Kidney (tissue), 14 donors: ENCODE results near the gene DLGAP4. TPM values are rescaled to one million over a fixed set of nuclear protein-coding genes. Genes with fewer than 3 reads are reported as not detected.

Experiments used
- DNase-seq, 5 donors: peaks; one replicate each; pipeline ENCODE4 v3.0.0-alpha.2; 2013 to 2020
- FAIRE-seq: peaks from 2 replicates; lab custom pipeline; 2012; peaks lifted over from hg19 to GRCh38; lab: Jason Lieb, UNC
- H3K27ac ChIP-seq, 2 donors: one replicate each; pipeline ENCODE4 v1.7.0; 2013; ENCODE audit warnings: low read depth in 2 of 2, low read length in 2 of 2, inconsistent platforms in 1 of 2
- H3K27me3 ChIP-seq: one replicate; pipeline ENCODE4 v1.7.1; 2013; ENCODE audit warnings: low read length, inconsistent platforms; ENCODE audit not compliant: control insufficient read depth, insufficient read depth
- H3K36me3 ChIP-seq, 3 donors: one replicate each; pipeline versions ENCODE4 v1.7.0 to v1.7.1; 2013; ENCODE audit warnings: low read length in 3 of 3, control low read depth in 1 of 3, inconsistent platforms in 1 of 3; ENCODE audit not compliant: insufficient read depth in 3 of 3, control insufficient read depth in 2 of 3
- H3K4me1 ChIP-seq, 3 donors: one replicate each; pipeline versions ENCODE4 v1.7.0 to v1.7.1; 2013; ENCODE audit warnings: low read length in 3 of 3, inconsistent platforms in 1 of 3, low read depth in 1 of 3; ENCODE audit not compliant: control insufficient read depth in 2 of 3, insufficient read depth in 2 of 3
- H3K4me3 ChIP-seq, 3 donors: one replicate each; pipeline versions ENCODE4 v1.7.0 to v1.8.1; 2013; ENCODE audit warnings: low read length in 3 of 3, control low read depth in 1 of 3, inconsistent platforms in 1 of 3
- H3K9ac ChIP-seq, 3 donors: one replicate each; pipeline versions ENCODE4 v1.7.0 to v1.7.1; 2013; ENCODE audit warnings: low read length in 3 of 3, control low read depth in 1 of 3, inconsistent platforms in 1 of 3
- H3K9me3 ChIP-seq, 3 donors: one replicate each; pipeline versions ENCODE4 v1.7.0 to v1.7.1; 2013; ENCODE audit warnings: low read length in 3 of 3, control low read depth in 1 of 3, inconsistent platforms in 1 of 3; ENCODE audit not compliant: control insufficient read depth in 2 of 3, insufficient read depth in 1 of 3
- CTCF ChIP-seq: IDR thresholded peaks from 3 replicates; pipeline ENCODE4 v1.5.1; 2012; ENCODE audit warnings: mild to moderate bottlenecking, moderate library complexity, borderline replicate concordance; ENCODE audit not compliant: insufficient read depth; ENCODE audit errors: extremely low read depth
- intact Hi-C: fragments of 100-400 bp; cut with DNase I; formaldehyde crosslinking; loops from one replicate; pipeline ENCODE4 v1.11.1; 2022
- polyA plus RNA-seq: library from polyadenylated mRNA; stranded (reverse); fragments of 350-450 nt; fragmentation: Illumina TruSeq; extraction: RNeasy Lipid Tissue Mini Kit (QIAGEN cat#74804); gene quantifications from one replicate; pipeline ENCODE4 v1.2.3, GENCODE V29; 2014; ENCODE audit warnings: low read depth, low replicate concordance; ENCODE audit not compliant: insufficient read depth
- total RNA-seq: library from RNA; stranded (reverse); fragmentation: NEBNext Ultra II Directional; extraction: Animal tissue kit (Norgen Biotek cat#: 25700); gene quantifications from one replicate; pipeline ENCODE4 v1.2.1, GENCODE V29; 2021
- donor health status: control.
- donor health status: control.
- donor health status: control.
- donor health status: control.
- donor health status: control.
- donor health status: DM: yes; HTN: yes; CAD: no.
- donor health status: Normal renal cell carcinoma (clear cell type).

Gene DLGAP4
- total and polyA plus RNA-seq, 2 donors from 2014 or later, result 19.6 to 62.4 TPM

- no peak overlapping the region for H3K4me3 ChIP-seq
- no peak overlapping the region for H3K9ac ChIP-seq
- H3K27ac ChIP-seq, result no peak overlapping the region
- H3K36me3 ChIP-seq, result no peaks in the 10 kb centered on the region
- DNase-seq, result peak in 1 of 5 donors; percentile 53
- no peaks in the 10 kb centered on the region for H3K4me1 ChIP-seq
- TF ChIP-seq CTCF, result no peak
- intact Hi-C loops, result no loop called here
- FAIRE-seq, result no peak
- H3K9me3 ChIP-seq, result no peaks in the 10 kb centered on the region
- no peaks in the 10 kb centered on the region for H3K27me3 ChIP-seq
Observed at GRCh38 chr20:36340593-36340990, 34.5 kb downstream of the DLGAP4 start.

GRCh38 chr20:36341331-36342020, 35.3 kb downstream of the DLGAP4 start:
- no peak for TF ChIP-seq CTCF
- intact Hi-C loops, result no loop called here
- FAIRE-seq (no peak), DNase-seq (peak in 1 of 5 donors; percentile 60)
- no peak overlapping the region for H3K9ac ChIP-seq
- no peaks in the 10 kb centered on the region for H3K36me3 ChIP-seq
- H3K27ac ChIP-seq, result no peak overlapping the region
- no peaks in the 10 kb centered on the region for H3K9me3 ChIP-seq
- H3K27me3 ChIP-seq, result no peaks in the 10 kb centered on the region
- H3K4me1 ChIP-seq, result no peaks in the 10 kb centered on the region
- no peak overlapping the region for H3K4me3 ChIP-seq

GRCh38 chr20:36342331-36343120, 36.4 kb downstream of the DLGAP4 start:
- no peaks in the 10 kb centered on the region for H3K9me3 ChIP-seq
- H3K36me3 ChIP-seq, result no peaks in the 10 kb centered on the region
- H3K27ac ChIP-seq, result no peak overlapping the region
- FAIRE-seq (no peak), DNase-seq (peak in 1 of 5 donors; percentile 32)
- intact Hi-C loops, result no loop called here
- H3K9ac ChIP-seq, result no peak overlapping the region
- H3K4me3 ChIP-seq, result no peak overlapping the region
- no peaks in the 10 kb centered on the region for H3K4me1 ChIP-seq
- no peaks in the 10 kb centered on the region for H3K27me3 ChIP-seq
- no peak for TF ChIP-seq CTCF
